ENCODE data around the gene TCP11L2.
"Not testable (repeated sequence)": the region's sequence is repeated elsewhere in the genome, so short reads cannot be mapped to it uniquely, and the experiment has no call there.

Gene TCP11L2

GRCh38 chr12:106308121-106308520, 5.6 kb downstream of the TCP11L2 start:
- DNase-seq = no peak

GRCh38 chr12:106308611-106309010, 6.1 kb downstream of the TCP11L2 start:
- no peak for DNase-seq

- DNase-seq = no peak
Observed at GRCh38 chr12:106309671-106310505, 7.4 kb downstream of the TCP11L2 start.

GRCh38 chr12:106310687-106311086, 8.2 kb downstream of the TCP11L2 start:
- no peak for DNase-seq

- DNase-seq = no peak
Observed at GRCh38 chr12:106311139-106311538, 8.6 kb downstream of the TCP11L2 start.

- not testable (repeated sequence) for DNase-seq
Observed at GRCh38 chr12:106313413-106313812, 10.9 kb downstream of the TCP11L2 start.

GRCh38 chr12:106315523-106315922, 13.0 kb downstream of the TCP11L2 start:
- no peak for DNase-seq

- DNase-seq = no peak
Observed at GRCh38 chr12:106317406-106318082, 15.0 kb downstream of the TCP11L2 start.

- no peak for DNase-seq
Observed at GRCh38 chr12:106321139-106321850, 18.8 kb downstream of the TCP11L2 start.

- DNase-seq = no peak
Observed at GRCh38 chr12:106323537-106323936, 21.0 kb downstream of the TCP11L2 start.

- no peak for DNase-seq
Observed at GRCh38 chr12:106327309-106327869, 24.9 kb downstream of the TCP11L2 start.

- DNase-seq = no peak
Observed at GRCh38 chr12:106328735-106329134, 26.2 kb downstream of the TCP11L2 start.

- no peak for DNase-seq
Observed at GRCh38 chr12:106329231-106329982, 26.9 kb downstream of the TCP11L2 start.

GRCh38 chr12:106331599-106331998, 29.1 kb downstream of the TCP11L2 start:
- no peak for DNase-seq

GRCh38 chr12:106332536-106332935, 30.0 kb downstream of the TCP11L2 start:
- DNase-seq = no peak

GRCh38 chr12:106333010-106333409, 30.5 kb downstream of the TCP11L2 start:
- DNase-seq = no peak

- no peak for DNase-seq
Observed at GRCh38 chr12:106333756-106334155, 31.2 kb downstream of the TCP11L2 start.

- DNase-seq = no peak
Observed at GRCh38 chr12:106341086-106341877, 38.7 kb downstream of the TCP11L2 start.

- no peak for DNase-seq
Observed at GRCh38 chr12:106342397-106343213, 40.1 kb downstream of the TCP11L2 start.

- DNase-seq = no peak
Observed at GRCh38 chr12:106343214-106343528, 40.6 kb downstream of the TCP11L2 start.

- DNase-seq = no peak
Observed at GRCh38 chr12:106344131-106344530, 41.6 kb downstream of the TCP11L2 start.

All from cerebellar nuclear complex (tissue), 1 donor.